ENCODE measurements around the gene SCTR. TPM values are rescaled to one million over a fixed set of nuclear protein-coding genes. Genes with fewer than 3 reads are reported as not detected.

SCTR gene
- total and polyA plus RNA-seq, 2 donors (not counting 1 experiment from before 2014, with no cell fraction given) = not detected

- no peak for TF ChIP-seq EZH2 (IDR thresholded peaks at IDR 0.05; ENCODE audit: borderline replicate concordance, insufficient read depth, low read depth, low read length, poor library complexity, severe bottlenecking)
- TF ChIP-seq, protein P1, sequence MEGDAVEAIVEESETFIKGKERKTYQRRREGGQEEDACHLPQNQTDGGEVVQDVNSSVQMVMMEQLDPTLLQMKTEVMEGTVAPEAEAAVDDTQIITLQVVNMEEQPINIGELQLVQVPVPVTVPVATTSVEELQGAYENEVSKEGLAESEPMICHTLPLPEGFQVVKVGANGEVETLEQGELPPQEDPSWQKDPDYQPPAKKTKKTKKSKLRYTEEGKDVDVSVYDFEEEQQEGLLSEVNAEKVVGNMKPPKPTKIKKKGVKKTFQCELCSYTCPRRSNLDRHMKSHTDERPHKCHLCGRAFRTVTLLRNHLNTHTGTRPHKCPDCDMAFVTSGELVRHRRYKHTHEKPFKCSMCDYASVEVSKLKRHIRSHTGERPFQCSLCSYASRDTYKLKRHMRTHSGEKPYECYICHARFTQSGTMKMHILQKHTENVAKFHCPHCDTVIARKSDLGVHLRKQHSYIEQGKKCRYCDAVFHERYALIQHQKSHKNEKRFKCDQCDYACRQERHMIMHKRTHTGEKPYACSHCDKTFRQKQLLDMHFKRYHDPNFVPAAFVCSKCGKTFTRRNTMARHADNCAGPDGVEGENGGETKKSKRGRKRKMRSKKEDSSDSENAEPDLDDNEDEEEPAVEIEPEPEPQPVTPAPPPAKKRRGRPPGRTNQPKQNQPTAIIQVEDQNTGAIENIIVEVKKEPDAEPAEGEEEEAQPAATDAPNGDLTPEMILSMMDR (IDR thresholded peaks at IDR 0.05) = no peak
- H3K27me3 ChIP-seq (replicated peaks in 1 of 4; ENCODE audit: control extremely low read depth in 1 of 4, control insufficient read depth in 3 of 4, insufficient read depth in 4 of 4, low read length in 3 of 4) = peaks cover 0 to 58% (median 20%) of the 10 kb centered on the region in 4 experiments
- H3K27ac ChIP-seq (ENCODE audit: low read length in 2 of 2) = no peak overlapping the region
- DNase-seq (no peak), ATAC-seq (ENCODE audit: low read depth) (no peak)
- Mint-ChIP-seq H3K27me3 (peaks cover 80% of the 10 kb centered on the region), H3K4me3 (no peak overlapping the region), H3K4me1 (peaks cover 12% of the 10 kb centered on the region), H3K9me3 (ENCODE audit: insufficient read depth) (peaks cover 2% of the 10 kb centered on the region), H3K27ac (no peak overlapping the region)
- peaks cover 0 to under 1% (median 0%) of the 10 kb centered on the region in 3 donors for H3K9me3 ChIP-seq (ENCODE audit: control extremely low read depth in 1 of 3, control insufficient read depth in 2 of 3, insufficient read depth in 1 of 3, low read length in 2 of 3)
- H3K36me3 ChIP-seq (replicated peaks in 1 of 2; ENCODE audit: control extremely low read depth in 1 of 2, control insufficient read depth in 1 of 2, extremely low read depth in 1 of 2, insufficient read depth in 2 of 2, low read length in 1 of 2) = no peaks in the 10 kb centered on the region
- ChIA-PET CTCF (no interaction called here), POLR2A (no interaction called here)
- no peaks in the 10 kb centered on the region for H3K79me2 ChIP-seq (ENCODE audit: control insufficient read depth, insufficient read depth, low read length)
- H2AFZ ChIP-seq (ENCODE audit: insufficient read depth, low read depth, low read length, poor library complexity, severe bottlenecking) = no peak overlapping the region
- intact Hi-C loops (cut with micrococcal nuclease) = no loop called here
- 77% methylated on average over 7 of the region's 12 CpGs for WGBS (ENCODE audit: insufficient coverage)
- no peak overlapping the region for H3K9ac ChIP-seq (ENCODE audit: low read length)
- no peaks in the 10 kb centered on the region for H4K20me1 ChIP-seq (ENCODE audit: control insufficient read depth, insufficient read depth, low read length, poor library complexity, severe bottlenecking)
- H3K4me3 ChIP-seq (ENCODE audit: control extremely low read depth in 1 of 5, extremely low read depth in 1 of 5, insufficient read depth in 1 of 5, low read depth in 2 of 5, low read length in 4 of 5) = no peak overlapping the region
- no peak overlapping the region for H3K4me2 ChIP-seq (replicated peaks; ENCODE audit: low read depth, low read length, poor library complexity, severe bottlenecking)
- H3K4me1 ChIP-seq (ENCODE audit: control insufficient read depth in 2 of 2, insufficient read depth in 2 of 2, low read length in 2 of 2) = peaks cover 10 to 12% of the 10 kb centered on the region in 2 donors
These were observed 97.4 kb downstream of the SCTR start for GRCh38 chr2:119426801-119427395.

- Histone ChIP-seq H3K4me2 (replicated peaks; ENCODE audit: low read depth, low read length, poor library complexity, severe bottlenecking) (no peak overlapping the region), H3K27me3 (replicated peaks in 1 of 4; ENCODE audit: control extremely low read depth in 1 of 4, control insufficient read depth in 3 of 4, insufficient read depth in 4 of 4, low read length in 3 of 4) (peaks cover 0 to 61% (median 22%) of the 10 kb centered on the region in 4 experiments), H3K9me3 (ENCODE audit: control extremely low read depth in 1 of 3, control insufficient read depth in 2 of 3, insufficient read depth in 1 of 3, low read length in 2 of 3) (peaks cover 0 to 1% (median 0%) of the 10 kb centered on the region in 3 donors), H2AFZ (ENCODE audit: insufficient read depth, low read depth, low read length, poor library complexity, severe bottlenecking) (no peak overlapping the region), H4K20me1 (ENCODE audit: control insufficient read depth, insufficient read depth, low read length, poor library complexity, severe bottlenecking) (no peaks in the 10 kb centered on the region), H3K36me3 (replicated peaks in 1 of 2; ENCODE audit: control extremely low read depth in 1 of 2, control insufficient read depth in 1 of 2, extremely low read depth in 1 of 2, insufficient read depth in 2 of 2, low read length in 1 of 2) (no peaks in the 10 kb centered on the region), H3K4me3 (ENCODE audit: control extremely low read depth in 1 of 5, extremely low read depth in 1 of 5, insufficient read depth in 1 of 5, low read depth in 2 of 5, low read length in 4 of 5) (no peak overlapping the region), H3K27ac (ENCODE audit: low read length in 2 of 2) (no peak overlapping the region), H3K79me2 (ENCODE audit: control insufficient read depth, insufficient read depth, low read length) (no peaks in the 10 kb centered on the region), H3K9ac (ENCODE audit: low read length) (no peak overlapping the region), H3K4me1 (ENCODE audit: control insufficient read depth in 2 of 2, insufficient read depth in 2 of 2, low read length in 2 of 2) (peaks cover 8 to 9% of the 10 kb centered on the region in 2 donors)
- ChIA-PET CTCF (no interaction called here), POLR2A (no interaction called here)
- TF ChIP-seq, protein P1 (IDR thresholded peaks at IDR 0.05) = no peak
- TF ChIP-seq EZH2 (IDR thresholded peaks at IDR 0.05; ENCODE audit: borderline replicate concordance, insufficient read depth, low read depth, low read length, poor library complexity, severe bottlenecking) = no peak
- ATAC-seq (ENCODE audit: low read depth) (no peak), DNase-seq (no peak)
- H3K4me3 Mint-ChIP-seq = no peak overlapping the region
- WGBS (ENCODE audit: insufficient coverage) = 100% methylated on average over 2 of the region's 5 CpGs
- no peak overlapping the region for H3K27ac Mint-ChIP-seq
- peaks cover 6% of the 10 kb centered on the region for H3K9me3 Mint-ChIP-seq (ENCODE audit: insufficient read depth)
- peaks cover 85% of the 10 kb centered on the region for H3K27me3 Mint-ChIP-seq
- intact Hi-C loops (cut with micrococcal nuclease) = no loop called here
- peaks cover 12% of the 10 kb centered on the region for H3K4me1 Mint-ChIP-seq
These were observed 97.9 kb downstream of the SCTR start for GRCh38 chr2:119426396-119426675.
